NCI-H1436 (cell line): ENCODE measurements around the gene IMMP2L.

ENCODE experiments used
- DNase-seq: peaks from one replicate; lab custom pipeline; 2025; lab: John Stamatoyannopoulos, UW

Gene IMMP2L

GRCh38 chr7:111159426-111159825, 402.9 kb downstream of the IMMP2L start:
- DNase-seq: no peak

- DNase-seq: no peak
These were observed 411.6 kb downstream of the IMMP2L start for GRCh38 chr7:111150709-111151108.

GRCh38 chr7:111147708-111148533, 414.4 kb downstream of the IMMP2L start:
- no peak for DNase-seq

- DNase-seq: no peak
These were observed 416.2 kb downstream of the IMMP2L start for GRCh38 chr7:111146136-111146535.

GRCh38 chr7:111145472-111145871, 416.8 kb downstream of the IMMP2L start:
- no peak for DNase-seq

- DNase-seq: no peak
These were observed 422.0 kb downstream of the IMMP2L start for GRCh38 chr7:111140091-111140865.

GRCh38 chr7:111138586-111138985, 423.7 kb downstream of the IMMP2L start:
- no peak for DNase-seq

GRCh38 chr7:111138193-111138569, 424.1 kb downstream of the IMMP2L start:
- no peak for DNase-seq

- DNase-seq: no peak
These were observed 424.7 kb downstream of the IMMP2L start for GRCh38 chr7:111137296-111138192.

GRCh38 chr7:111132833-111133232, 429.5 kb downstream of the IMMP2L start:
- no peak for DNase-seq

GRCh38 chr7:111129435-111129834, 432.9 kb downstream of the IMMP2L start:
- DNase-seq: no peak

- no peak for DNase-seq
These were observed 435.3 kb downstream of the IMMP2L start for GRCh38 chr7:111126987-111127386.

GRCh38 chr7:111115966-111116365, 446.3 kb downstream of the IMMP2L start:
- DNase-seq: no peak

- DNase-seq: no peak
These were observed 448.9 kb downstream of the IMMP2L start for GRCh38 chr7:111113263-111114017.

- DNase-seq: no peak
These were observed 449.9 kb downstream of the IMMP2L start for GRCh38 chr7:111112439-111112838.

GRCh38 chr7:111108496-111108895, 453.8 kb downstream of the IMMP2L start:
- no peak for DNase-seq

- DNase-seq: no peak
These were observed 454.3 kb downstream of the IMMP2L start for GRCh38 chr7:111108000-111108399.

- no peak for DNase-seq
These were observed 454.7 kb downstream of the IMMP2L start for GRCh38 chr7:111107579-111107978.

- no peak for DNase-seq
These were observed 457.0 kb downstream of the IMMP2L start for GRCh38 chr7:111105269-111105668.

GRCh38 chr7:111104710-111105109, 457.6 kb downstream of the IMMP2L start:
- no peak for DNase-seq

- no peak for DNase-seq
These were observed 458.5 kb downstream of the IMMP2L start for GRCh38 chr7:111103678-111104274.
